ENCODE results near the gene TMEM39B.
"Not testable (repeated sequence)": the region's sequence is repeated elsewhere in the genome, so short reads cannot be mapped to it uniquely, and the experiment has no call there.

TMEM39B gene

GRCh38 chr1:32114420-32114819, 41.7 kb downstream of the TMEM39B start:
- DNase-seq: no peak

GRCh38 chr1:32115496-32115895, 42.8 kb downstream of the TMEM39B start:
- no peak for DNase-seq

GRCh38 chr1:32116531-32116930, 43.8 kb downstream of the TMEM39B start:
- DNase-seq: no peak

GRCh38 chr1:32122151-32122550, 49.4 kb downstream of the TMEM39B start:
- DNase-seq: peak; percentile 71

DNA sequence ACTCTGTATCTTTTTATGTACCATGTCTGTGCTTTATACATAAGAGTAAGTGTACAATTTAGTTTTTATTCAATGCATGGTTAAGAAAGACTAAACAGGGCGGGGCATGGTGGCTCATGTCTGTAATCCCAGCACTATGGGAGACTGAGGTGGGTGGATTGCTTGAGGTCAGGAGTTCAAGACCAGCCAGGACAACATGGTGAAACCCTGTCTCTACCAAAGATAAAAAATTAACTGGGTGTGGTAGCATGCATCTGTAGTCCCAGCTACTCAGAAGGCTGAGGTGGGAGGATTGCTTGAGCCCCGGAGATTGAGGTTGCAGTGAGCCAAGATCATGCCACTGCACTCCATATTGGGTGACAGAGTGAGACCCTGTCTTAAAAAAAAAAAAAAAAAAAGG, 50.6 kb downstream of the TMEM39B start:
- peak; percentile 26 for DNase-seq

DNA sequence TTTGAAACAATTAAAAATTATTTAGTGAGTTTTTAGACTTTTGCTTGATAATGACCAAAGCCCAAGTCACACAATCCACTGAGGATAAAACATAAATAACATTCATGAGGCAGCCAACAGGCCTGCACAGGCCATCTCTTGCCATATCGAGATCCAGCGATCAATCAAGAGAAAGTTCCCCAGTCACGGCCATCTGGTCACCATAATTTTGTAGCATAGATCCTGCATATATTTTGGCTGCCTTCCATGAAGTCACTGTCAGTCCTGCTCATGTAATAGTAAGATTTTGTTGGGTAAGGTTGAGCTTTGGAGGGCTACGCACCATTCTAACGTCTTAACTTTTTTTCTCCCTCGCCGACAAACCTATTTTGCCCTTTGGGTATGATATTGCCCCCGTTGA, 52.6 kb downstream of the TMEM39B start:
- DNase-seq: no peak

GRCh38 chr1:32126770-32127169, 54.0 kb downstream of the TMEM39B start:
- DNase-seq: peak; percentile 28

DNA sequence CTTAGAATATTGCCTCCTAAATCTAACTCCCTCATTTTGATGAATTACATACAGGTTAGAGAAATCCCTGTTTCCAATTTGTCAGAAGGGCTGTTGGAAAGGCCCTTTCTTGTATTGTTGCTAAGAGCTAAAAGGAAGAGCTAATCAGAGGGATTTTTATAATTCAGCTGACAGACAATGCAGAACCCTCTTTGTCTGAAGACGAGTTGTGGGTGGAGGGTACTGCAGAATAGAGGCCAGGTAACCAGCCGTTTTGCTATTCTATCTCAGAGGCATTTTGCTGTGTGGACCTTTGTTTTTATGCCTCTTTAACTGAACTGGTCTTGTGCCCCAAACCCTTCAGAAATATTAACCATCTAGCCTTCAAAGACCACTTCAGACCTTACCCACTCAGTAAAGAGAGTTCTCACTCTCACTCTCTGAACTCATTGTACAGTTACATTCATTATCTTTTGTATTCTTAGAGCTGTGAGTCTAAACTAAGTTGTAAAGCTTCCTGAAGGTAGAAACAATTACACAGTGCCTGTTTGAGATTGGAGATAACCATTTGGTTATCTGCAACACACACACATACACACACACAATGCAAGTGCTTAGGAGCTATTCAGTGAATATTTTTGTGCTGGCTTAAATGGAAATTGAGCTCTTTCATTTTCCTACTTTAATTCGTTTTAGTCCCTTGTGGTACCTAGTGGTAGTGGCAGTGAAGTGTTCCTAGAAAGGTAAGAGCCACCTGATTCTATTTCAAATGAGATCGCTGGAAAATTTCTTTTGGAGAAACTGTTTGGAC, 54.9 kb downstream of the TMEM39B start:
- peak; percentile 87 for DNase-seq

DNA sequence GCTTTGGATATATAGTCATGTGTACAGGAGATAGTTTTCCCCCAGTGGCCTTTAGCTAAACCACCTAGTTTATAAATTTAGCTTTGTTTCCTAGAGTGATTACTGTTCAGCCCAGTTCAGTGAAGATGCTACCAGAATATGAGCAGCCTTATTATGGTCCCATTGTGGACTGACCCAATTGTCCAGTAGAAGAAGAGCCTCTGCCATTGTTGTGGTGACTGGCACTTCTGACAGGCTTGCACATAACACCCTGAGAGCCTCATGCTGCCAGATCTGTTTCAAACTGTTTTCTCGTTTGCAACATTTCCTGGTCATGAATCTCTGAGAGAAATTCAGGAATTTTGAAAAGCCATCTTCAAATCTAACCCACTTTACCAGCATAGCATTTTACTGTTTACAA, 55.7 kb downstream of the TMEM39B start:
- DNase-seq: no peak

GRCh38 chr1:32128964-32129363, 56.2 kb downstream of the TMEM39B start:
- DNase-seq: peak; percentile 75

- not testable (repeated sequence) for DNase-seq
Measured at GRCh38 chr1:32133950-32134280, 61.2 kb downstream of the TMEM39B start.

DNA sequence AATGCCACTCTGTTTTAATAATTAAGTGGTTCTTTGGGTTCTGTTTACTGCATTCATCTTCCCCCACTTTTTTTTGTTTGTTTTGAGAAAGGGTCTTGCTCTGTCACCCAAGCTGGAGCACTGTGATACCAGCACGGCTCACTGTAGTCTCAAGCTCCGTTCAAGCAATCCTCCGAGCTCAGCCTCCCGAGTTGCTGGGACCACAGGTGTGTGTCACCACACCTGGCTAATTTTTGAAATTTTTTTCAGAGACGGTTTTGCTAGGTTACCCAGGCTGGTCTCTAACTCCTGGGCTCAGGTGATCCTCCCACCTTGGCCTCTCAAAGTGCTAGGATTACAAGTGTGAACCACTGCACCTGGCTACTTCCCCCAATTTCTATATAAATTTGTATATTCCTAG, 64.4 kb downstream of the TMEM39B start:
- DNase-seq: no peak

- DNase-seq: no peak
Measured at GRCh38 chr1:32138965-32139364, 66.2 kb downstream of the TMEM39B start.

- DNase-seq: no peak
Measured at GRCh38 chr1:32142446-32143301, 69.9 kb downstream of the TMEM39B start.

GRCh38 chr1:32143302-32143695, 70.6 kb downstream of the TMEM39B start:
- DNase-seq: not testable (repeated sequence)

DNA sequence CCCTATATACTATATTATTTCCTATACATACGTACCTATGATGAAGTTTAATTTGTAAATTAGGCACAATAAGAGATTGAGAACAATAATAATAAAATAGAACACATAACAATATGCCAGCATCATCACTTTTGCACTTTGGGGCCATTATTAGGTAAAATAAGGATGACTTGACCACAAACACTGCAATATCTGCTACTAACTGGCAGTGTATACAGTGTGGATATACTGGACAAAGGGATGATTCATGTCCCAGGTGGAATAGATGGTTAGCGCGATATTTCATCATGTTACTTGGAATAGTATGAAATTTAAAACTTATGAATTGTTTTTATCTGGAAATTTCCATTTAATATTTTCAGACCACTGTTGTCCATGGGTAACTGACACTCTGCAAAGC, 71.3 kb downstream of the TMEM39B start:
- DNase-seq: no peak

GRCh38 chr1:32147799-32148198, 75.1 kb downstream of the TMEM39B start:
- DNase-seq: not testable (repeated sequence)

DNA sequence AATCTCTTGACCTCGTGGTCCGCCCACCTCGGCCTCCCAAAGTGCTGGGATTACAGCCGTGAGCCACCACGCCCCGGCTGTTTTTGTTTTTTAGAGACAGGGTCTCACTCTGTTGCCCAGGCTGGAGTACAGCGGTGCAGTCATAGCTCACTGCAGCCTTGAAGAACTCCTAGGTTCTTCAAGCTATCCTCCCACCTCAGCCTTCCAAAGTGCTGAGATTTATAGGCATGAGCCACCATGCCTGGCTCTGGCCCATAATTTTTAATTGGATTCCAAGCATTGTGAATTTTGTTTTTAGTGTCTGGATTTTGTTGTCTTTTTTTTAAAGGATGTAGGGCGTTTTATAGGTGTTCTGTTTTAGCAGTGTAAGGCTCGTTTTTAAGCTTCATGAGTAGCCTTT, 78.1 kb downstream of the TMEM39B start:
- no peak for DNase-seq

- DNase-seq: no peak
Measured at GRCh38 chr1:32151319-32151787, 78.6 kb downstream of the TMEM39B start.

Data from OCI-M1 (cell line).